ENCODE measurements around the gene CASTOR1. TPM values are rescaled to one million over a fixed set of nuclear protein-coding genes. Genes with fewer than 3 reads are reported as not detected.

The CASTOR1 gene
- total RNA-seq, 1 donor from 2014 or later = 17.2 TPM

- Mint-ChIP-seq H3K27me3 (ENCODE audit: unreplicated experiment) (peaks cover 3% of the 10 kb centered on the region), H3K9me3 (ENCODE audit: unreplicated experiment) (no peaks in the 10 kb centered on the region), H3K27ac (ENCODE audit: unreplicated experiment) (no peak overlapping the region), H3K4me3 (ENCODE audit: unreplicated experiment) (no peak overlapping the region), H3K36me3 (ENCODE audit: low read depth, unreplicated experiment) (peaks cover 16% of the 10 kb centered on the region), H3K4me1 (ENCODE audit: unreplicated experiment) (peaks cover 10% of the 10 kb centered on the region)
- TF ChIP-seq, protein P1, sequence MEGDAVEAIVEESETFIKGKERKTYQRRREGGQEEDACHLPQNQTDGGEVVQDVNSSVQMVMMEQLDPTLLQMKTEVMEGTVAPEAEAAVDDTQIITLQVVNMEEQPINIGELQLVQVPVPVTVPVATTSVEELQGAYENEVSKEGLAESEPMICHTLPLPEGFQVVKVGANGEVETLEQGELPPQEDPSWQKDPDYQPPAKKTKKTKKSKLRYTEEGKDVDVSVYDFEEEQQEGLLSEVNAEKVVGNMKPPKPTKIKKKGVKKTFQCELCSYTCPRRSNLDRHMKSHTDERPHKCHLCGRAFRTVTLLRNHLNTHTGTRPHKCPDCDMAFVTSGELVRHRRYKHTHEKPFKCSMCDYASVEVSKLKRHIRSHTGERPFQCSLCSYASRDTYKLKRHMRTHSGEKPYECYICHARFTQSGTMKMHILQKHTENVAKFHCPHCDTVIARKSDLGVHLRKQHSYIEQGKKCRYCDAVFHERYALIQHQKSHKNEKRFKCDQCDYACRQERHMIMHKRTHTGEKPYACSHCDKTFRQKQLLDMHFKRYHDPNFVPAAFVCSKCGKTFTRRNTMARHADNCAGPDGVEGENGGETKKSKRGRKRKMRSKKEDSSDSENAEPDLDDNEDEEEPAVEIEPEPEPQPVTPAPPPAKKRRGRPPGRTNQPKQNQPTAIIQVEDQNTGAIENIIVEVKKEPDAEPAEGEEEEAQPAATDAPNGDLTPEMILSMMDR (IDR thresholded peaks at IDR 0.05; ENCODE audit: unreplicated experiment) = no peak
- peak; percentile 52 for DNase-seq (ENCODE audit: low spot score)
Observed at GRCh38 chr22:30291058-30291892, 2.0 kb upstream of the CASTOR1 start.

GRCh38 chr22:30290342-30291057 is 1.2 kb upstream of the CASTOR1 start:
- Mint-ChIP-seq H3K9me3 (ENCODE audit: unreplicated experiment) (no peaks in the 10 kb centered on the region), H3K27me3 (ENCODE audit: unreplicated experiment) (peaks cover 3% of the 10 kb centered on the region), H3K4me3 (ENCODE audit: unreplicated experiment) (no peak overlapping the region), H3K4me1 (ENCODE audit: unreplicated experiment) (peaks cover 10% of the 10 kb centered on the region), H3K36me3 (ENCODE audit: low read depth, unreplicated experiment) (peaks cover 16% of the 10 kb centered on the region), H3K27ac (ENCODE audit: unreplicated experiment) (no peak overlapping the region)
- TF ChIP-seq, protein P1 (IDR thresholded peaks at IDR 0.05; ENCODE audit: unreplicated experiment) = no peak
- no peak for DNase-seq (ENCODE audit: low spot score)

DNA sequence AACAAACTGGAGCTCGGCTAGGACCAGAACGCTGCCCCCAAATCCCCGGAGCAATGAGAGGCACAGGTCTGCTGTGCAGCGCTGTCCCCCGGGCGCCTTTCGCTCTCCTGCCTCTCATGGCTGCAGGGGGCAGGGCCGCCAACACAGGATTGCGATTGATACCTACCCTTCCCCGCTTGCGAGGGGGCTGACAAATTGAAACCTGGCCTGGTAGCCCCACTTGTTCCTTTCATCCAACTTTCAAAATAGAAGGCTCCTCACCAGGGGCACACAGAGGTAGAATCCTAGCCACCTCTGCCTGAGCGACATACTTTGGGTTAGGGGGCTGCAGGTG is 642 bp upstream of the CASTOR1 start:
- H3K4me3 Mint-ChIP-seq (ENCODE audit: unreplicated experiment) = no peak overlapping the region
- TF ChIP-seq, protein P1 (IDR thresholded peaks at IDR 0.05; ENCODE audit: unreplicated experiment) = no peak
- peaks cover 17% of the 10 kb centered on the region for H3K36me3 Mint-ChIP-seq (ENCODE audit: low read depth, unreplicated experiment)
- no peaks in the 10 kb centered on the region for H3K9me3 Mint-ChIP-seq (ENCODE audit: unreplicated experiment)
- H3K4me1 Mint-ChIP-seq (ENCODE audit: unreplicated experiment) = peaks cover 10% of the 10 kb centered on the region
- DNase-seq (ENCODE audit: low spot score) = no peak
- H3K27ac Mint-ChIP-seq (ENCODE audit: unreplicated experiment) = no peak overlapping the region
- H3K27me3 Mint-ChIP-seq (ENCODE audit: unreplicated experiment) = peaks cover 3% of the 10 kb centered on the region

DNA sequence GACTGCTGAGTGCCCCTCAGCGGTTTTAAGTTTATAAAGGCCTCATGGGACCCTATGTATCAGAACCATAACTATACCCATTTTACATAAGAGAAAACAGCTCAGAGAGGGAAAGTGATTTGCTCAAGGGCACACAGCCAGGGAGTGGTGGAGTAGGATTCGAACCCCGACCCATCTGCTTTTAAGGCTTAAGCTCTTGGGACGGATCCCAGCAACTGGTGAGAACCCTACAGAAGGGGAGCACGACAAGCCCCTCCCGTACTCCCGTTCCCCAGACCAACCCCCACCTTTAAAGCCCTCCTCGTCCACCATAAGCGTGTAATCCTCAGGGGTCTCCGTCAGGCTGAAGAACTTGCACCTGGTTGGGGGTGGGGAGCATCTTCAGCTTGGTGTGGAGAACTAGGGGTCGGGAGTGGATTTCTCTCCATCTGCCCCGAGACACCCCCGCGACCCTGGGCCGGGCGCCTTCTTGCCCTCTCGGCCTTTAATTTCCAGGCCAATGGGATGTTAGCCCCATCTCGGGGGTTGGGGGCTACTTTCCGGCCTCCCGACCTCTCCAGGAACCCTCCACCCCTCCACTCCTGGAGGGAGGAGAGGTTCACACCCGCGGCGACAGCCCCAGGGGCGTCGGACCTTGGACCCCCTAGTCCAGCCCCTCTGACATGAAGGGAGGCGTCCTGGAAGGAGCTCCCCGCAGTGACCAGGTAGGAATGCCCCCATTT is 725 bp downstream of the CASTOR1 start:
- H3K27me3 Mint-ChIP-seq (ENCODE audit: unreplicated experiment) = peaks cover 3% of the 10 kb centered on the region
- no peak for DNase-seq (ENCODE audit: low spot score)
- H3K36me3 Mint-ChIP-seq (ENCODE audit: low read depth, unreplicated experiment) = peaks cover 10% of the 10 kb centered on the region
- no peaks in the 10 kb centered on the region for H3K9me3 Mint-ChIP-seq (ENCODE audit: unreplicated experiment)
- peak overlapping the region; percentile 77 for H3K4me3 Mint-ChIP-seq (ENCODE audit: unreplicated experiment)
- TF ChIP-seq, protein P1 (IDR thresholded peaks at IDR 0.05; ENCODE audit: unreplicated experiment) = no peak
- H3K4me1 Mint-ChIP-seq (ENCODE audit: unreplicated experiment) = peaks cover 10% of the 10 kb centered on the region
- peak overlapping the region; percentile 67 for H3K27ac Mint-ChIP-seq (ENCODE audit: unreplicated experiment)
